ENCODE data around the gene KRTAP10-1.

KRTAP10-1 gene

DNA sequence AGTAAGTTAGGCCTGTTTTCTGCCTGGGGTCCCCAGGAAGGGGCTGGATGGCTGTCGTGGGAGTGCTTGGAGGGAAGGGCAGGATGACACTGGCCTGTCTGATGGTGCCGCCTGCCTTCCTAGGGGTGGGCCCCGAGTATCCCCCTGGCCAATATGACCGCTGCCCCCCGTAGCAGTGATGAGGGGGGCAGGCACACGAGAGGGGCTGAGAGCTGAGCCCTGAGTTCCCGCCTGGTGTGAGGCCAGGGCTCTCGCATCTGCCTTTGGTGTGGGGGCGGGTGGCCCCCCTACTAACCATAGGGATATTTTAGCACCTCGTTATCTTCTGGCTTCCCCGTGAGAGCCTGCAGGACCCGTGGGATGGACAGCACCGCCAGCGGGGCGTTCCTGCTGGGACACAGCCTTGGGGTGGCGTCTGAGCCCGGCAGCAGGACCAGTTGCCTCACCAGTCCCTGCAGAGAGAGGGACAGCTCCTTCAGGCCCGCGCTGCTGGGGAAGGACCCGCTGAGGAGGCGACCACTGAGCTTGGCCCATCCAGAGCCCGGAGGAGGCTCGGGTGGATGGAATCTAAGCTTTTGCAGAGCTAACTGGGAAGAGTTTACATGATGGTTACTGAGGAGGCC lies 10.4 kb downstream of the KRTAP10-1 start:
- in situ Hi-C loops (cut with MboI; ENCODE audit: low sequenced_read_pairs), result no loop called here

DNA sequence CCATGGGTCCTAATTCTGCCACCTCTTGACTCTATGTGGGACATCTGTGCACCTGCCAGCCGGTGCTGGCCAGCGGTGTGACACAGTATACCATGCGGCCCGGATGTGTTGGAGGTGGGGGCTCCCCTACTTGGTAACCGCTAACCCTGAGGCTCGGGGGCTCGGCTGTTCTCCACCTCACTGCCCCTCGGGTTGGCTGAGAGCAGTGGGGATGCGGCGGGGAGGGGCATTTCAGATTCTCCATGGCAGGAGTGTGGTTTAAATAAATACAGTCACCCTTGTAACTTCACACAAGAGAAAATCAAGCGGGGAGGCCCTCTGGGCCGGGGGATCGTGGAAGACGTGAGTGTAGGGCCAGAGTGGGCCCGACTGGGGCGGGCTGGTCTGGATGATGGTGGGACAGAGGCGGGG lies 11.0 kb downstream of the KRTAP10-1 start:
- in situ Hi-C loops (cut with MboI; ENCODE audit: low sequenced_read_pairs), result no loop called here

DNA sequence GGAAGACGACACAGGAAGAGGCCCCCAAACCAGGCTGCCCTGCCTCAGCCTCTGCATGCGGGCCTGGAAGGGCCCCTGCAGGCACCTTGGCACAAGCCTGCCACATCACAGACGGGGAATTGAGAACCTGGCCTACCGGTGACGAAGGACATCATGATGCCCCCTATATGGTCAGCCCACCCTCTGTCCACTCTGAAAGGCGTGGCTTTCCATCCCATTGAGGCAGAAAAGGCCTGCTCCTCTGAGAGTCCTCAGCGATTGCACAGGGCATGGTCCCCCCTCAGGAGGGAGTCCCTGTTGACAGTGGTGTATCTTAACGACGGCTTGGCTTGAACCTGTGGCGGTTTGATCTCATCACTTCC lies 11.4 kb downstream of the KRTAP10-1 start:
- in situ Hi-C loops (cut with MboI; ENCODE audit: low sequenced_read_pairs), result no loop called here

DNA sequence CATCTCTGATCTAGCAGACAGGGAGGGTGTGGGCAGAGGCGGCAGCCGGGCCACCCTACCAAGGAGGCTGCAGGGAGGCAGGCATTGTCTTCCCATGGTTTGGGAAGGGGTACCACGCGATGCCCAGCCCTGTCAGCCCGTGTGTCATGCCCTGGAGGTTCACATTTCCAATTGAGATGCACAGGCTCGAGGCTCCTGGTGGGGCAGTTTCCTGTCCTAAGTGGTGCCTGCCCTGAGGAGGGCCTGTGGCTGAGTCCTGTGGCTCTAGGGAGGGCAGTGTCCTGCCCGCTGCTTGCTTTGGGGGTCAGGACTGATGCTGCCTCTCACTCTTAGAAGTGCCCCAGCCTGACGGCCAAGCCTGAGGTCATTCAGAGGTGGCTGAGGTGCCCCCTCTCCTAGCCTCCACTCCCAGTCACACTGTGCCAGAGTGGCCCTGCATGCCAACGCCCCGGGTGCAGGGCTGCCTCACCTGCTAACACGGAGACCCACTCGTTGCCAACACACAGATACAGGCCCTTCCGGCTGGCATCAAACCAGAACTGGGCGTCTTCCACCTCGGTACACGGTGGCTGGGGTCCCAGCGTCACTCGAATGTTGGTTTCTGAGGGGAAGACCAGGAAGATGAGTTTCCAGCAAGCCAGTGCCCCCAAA lies 11.9 kb downstream of the KRTAP10-1 start:
- in situ Hi-C loops (cut with MboI; ENCODE audit: low sequenced_read_pairs), result no loop called here

DNA sequence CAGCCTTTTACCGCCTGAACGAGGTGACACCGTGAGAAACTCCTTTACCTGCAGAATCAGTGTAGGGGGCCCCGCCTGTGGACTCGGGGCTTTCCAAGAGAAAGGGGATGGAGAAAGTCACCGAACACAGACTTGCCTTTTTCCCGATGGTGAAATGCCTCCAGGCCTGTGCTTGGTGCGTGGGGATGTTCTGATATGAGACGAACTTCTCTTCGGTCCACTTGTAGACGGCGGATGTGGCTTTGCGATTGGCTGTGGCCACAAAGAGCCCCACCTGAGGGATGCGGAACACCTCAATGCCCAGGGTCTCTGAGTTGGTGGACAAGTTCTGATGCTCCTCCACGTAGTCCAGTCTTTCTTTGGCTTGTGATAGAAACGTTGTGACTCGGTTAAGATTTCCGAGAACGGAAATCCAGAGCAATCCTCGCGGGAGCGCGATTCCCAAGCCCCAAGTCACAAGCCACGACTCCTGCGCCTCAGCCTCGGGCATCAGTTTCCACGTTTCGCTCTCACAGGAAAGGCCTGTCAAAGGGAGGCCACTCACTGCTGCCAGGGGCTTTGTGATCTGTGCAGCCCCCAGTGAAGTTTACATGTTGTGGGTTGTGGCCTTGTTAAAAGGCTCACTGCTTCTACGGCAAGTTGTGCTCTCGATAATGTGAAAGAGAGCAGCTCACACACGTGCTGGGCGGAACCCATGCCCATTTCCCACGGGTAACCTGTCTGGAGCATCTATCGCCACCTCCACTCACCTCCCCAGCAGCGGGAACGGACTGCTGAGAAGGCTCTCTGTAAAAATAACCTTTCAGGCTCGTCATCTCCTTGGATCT lies 12.6 kb downstream of the KRTAP10-1 start:
- in situ Hi-C loops (cut with MboI; ENCODE audit: low sequenced_read_pairs), result no loop called here

DNA sequence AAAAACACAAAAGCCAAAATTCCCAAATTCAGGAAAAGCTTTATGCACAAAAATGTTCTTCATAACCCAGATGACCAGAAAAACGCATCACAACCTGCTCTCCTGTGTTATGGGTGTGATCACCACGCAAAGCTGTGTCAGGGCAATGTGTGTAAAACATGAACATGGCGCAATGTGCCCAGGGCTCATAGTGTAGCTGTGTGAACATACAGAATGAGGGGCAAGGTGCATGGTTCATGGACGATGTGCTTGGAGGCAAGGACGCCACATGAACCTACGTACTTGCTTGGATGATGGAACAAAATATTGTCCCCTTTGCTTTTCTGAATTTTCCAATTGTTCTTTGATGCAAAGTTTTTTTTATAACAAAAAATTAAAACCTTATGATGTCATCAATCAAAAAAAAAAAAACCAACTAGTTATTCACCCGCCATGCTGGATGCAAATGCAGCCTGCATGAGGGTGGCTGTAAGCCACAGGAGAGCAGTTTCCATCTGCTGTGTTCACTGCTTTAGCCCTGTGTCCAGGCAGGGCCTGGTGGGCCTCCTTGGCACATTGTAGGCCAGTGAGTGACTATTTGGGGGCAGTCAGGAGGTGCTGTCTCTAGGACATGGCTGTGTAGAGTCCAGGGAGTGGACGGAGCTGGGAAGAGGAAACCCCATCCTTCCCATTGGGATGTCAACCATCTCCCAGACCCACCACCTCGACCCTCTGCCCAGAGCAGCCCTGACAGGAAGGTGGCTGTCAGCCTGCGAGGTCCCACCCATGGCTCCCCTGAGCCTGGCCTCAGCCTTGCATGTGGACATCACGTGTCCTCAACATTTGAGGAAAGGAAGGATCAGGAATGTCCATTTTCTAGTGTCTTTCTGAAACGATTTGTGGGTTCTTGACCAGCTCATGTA lies 13.6 kb downstream of the KRTAP10-1 start:
- in situ Hi-C loops (cut with MboI; ENCODE audit: low sequenced_read_pairs), result no loop called here

DNA sequence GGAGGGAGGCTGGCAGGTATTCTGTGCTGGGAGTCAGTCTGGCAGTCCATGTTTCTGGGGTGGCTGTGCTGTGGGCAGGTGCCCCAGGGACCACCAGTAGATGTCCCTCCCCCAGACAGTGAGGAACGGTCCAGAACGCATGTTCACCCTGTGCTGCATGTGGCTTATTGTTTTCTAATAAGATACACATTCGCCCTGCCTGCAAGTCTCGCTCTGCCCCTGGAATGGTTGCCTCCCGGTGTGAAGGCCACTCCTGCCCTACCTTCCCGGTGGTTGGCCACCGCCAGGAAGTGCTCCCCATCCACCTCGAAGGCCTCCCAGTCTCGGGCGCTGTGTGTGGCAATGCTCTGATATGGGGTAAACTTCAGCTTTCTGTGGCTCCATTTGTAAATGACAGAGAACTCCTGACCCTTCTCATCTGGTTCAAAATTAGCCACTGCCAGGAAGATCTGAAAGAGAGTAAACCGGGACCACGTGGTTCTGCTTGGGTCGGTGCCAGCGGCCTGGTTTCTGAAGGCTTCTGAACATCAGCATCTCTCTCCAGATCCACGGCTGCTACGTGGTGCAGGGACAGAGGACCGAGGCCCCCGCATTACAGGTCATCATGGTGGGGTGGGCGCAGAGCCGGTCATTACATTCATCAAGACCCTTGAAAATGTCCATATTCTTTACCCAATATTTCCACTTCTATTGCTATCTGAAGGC lies 14.5 kb downstream of the KRTAP10-1 start:
- in situ Hi-C loops (cut with MboI; ENCODE audit: low sequenced_read_pairs), result no loop called here

DNA sequence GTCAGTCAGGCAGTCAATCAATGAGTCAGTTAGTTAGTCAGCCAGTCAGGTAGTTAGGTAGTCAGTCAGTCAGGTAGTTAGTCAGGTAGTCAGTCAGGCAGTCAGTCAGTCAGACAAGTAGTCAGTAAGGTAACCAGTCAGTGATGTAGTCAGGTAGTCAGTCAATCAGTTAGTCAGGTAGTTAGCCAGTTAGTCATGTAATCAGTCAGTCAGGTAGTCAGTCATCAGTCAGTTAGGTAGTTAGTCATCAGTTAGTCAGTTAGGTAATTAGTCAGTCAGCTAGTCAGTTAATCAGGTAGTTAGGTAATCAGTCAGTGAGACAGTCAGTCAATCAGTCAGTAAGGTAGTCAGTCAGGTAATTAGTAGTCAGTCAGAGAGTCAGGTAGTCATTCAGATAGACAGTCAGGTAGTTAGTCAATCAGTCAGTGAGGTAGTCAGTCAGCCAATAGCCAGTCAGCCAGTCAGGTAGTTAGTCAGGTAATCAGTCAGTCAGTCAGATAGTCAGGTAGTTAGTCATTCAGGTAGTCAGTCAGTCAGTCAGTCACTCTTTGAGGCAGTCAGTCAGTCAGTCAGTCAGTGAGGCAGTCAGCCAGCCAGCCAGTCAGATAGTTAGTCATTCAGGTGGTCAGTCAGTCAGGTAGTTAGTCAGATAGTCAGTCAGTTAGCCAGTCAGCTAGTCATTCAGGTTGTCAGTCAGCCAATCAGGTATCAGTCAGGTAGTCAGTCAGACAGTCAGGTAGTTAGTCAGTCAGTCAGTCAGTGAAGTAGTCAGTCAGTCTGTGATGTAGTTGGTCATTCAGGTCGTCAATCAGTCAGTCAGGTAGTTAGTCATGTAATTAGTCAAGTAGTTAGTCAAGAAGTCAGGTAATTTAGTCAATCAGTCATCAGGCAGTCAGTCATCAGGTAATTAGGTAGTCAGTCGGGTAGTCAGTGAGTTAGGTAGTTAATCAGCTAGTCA lies 15.3 kb downstream of the KRTAP10-1 start:
- in situ Hi-C loops (cut with MboI; ENCODE audit: low sequenced_read_pairs), result no loop called here

DNA sequence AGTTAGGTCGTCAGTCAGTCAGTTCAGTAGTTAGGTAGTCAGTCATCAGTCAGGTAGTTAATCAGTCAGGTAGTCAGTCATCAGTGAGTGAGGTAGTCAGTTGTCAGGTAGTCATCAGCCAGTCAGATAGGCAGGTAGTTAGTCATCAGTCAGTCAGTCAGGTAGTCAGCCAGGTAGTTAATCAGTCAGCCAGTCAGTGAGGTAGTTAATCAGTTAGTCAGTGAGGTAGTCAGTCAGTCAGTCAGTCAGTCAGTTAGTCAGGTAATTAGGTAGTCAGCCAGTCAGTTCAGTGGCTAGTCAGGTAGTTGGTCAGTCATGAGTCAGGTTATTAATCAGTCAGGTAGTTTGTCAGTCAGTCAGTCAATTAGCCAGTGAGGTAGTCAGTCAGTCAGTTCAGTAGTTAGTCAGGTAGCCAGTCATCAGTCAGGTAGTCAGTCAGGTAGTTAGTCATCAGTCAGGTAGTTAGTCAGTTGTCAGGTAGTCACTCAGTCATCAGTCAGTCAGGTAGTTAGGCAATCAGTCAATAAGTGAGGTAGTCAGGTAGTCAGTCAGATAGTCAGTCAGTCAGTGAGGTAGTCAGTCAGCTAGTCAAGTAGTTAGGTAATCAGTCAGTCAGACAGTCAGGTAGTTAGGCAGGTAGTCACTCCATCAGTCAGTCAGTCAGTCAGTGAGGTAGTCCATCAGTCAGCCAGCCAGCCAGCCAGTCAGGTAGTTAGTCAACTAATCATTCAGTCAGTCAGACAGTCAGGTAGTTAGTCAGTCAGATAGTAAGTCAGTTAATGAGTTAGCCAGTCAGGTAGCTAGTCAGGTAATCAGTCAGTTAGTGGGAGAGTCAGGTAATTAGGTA lies 16.2 kb downstream of the KRTAP10-1 start:
- in situ Hi-C loops (cut with MboI; ENCODE audit: low sequenced_read_pairs), result no loop called here

DNA sequence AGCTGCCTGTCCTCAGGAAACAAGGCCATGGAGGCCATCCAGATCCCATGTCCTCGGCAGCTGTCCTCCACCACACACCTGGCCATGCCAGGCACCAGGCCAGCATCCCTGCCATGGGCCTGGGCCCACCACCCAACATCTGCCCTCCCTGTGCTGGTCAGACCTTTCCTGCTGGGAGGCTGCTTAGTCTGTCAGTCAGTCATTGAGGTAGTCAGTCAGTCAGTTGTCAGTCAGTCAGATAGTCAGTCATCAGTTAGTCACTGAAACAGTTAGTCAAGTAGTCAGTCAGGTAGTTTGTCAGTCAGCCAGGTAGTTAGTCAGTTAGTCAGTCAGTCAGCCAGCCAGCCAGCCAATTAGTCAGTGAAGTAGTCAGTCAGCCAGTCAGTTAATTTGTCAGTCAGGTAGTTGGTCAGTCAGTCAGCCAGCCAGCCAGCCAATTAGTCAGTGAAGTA lies 17.2 kb downstream of the KRTAP10-1 start:
- in situ Hi-C loops (cut with MboI; ENCODE audit: low sequenced_read_pairs), result no loop called here

DNA sequence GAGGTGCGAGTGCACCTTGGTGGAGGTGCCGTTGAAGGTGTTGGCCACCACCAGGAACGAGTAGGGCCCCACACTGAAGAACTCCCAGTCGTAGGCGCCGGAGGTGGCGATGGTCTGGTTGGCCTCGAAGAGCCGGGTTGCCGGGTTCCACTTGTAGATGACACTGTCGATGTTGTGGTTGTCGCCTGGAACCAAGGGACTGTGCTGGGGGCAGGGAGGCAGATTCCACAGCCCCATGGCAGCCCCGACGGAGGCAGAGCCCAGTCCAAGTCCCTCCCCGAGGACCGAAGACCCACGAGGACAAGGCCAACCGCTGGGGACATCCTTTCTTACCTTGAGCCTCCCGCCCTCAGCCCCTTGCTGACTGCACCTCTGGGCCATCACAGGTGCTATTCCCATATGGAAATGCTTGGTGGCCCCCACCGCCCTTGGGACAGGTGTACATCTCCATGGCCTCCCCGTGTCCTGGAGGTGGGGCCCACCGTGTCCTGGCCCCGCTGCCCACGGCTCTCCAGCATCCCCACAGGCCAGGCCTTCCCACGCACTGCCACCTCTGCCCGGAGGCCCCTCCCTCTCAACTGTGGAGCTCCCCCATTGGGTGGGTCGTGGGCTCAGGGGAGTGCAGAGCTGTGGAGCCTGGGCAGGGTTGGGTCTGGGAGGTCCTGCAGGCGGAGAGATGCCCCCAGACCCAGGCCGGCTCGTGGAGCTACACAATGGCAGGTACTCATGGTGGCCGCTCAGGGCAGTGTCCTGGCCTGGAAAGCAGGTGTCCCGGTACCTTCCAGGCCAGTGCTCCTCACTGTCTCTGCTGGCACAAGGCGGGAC lies 17.9 kb downstream of the KRTAP10-1 start:
- in situ Hi-C loops (cut with MboI; ENCODE audit: low sequenced_read_pairs), result no loop called here

DNA sequence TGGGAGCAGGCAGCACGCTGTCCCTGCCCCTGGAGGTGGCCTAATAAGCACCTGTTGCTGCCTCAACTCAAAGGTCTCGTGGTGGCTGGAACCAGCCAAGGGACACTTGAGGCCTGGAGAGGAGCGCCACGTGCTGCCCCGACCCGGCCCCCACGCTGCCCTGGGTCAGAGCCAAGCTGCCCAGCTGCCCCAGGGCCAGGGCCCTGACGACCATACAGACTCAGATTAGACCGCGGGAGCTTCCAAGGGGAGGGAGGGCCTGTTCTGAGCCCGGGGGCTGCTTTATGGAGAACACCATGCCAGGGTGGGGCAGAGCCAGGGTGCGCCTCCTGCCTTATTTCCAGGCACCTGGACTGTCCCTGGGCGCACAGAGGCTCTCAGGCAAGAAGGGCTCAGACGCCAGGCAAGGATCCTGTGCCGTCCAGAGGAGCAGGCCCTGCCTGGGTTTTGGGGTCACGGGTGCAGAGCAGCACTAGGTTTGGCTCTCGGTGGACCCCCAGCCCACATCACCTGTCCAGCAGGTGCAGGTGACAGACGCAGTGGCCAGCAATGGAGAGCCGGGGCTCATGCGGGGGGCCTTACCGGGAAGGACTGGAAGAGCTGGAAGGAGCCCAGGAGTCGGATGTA lies 18.6 kb downstream of the KRTAP10-1 start:
- in situ Hi-C loops (cut with MboI; ENCODE audit: low sequenced_read_pairs), result no loop called here

DNA sequence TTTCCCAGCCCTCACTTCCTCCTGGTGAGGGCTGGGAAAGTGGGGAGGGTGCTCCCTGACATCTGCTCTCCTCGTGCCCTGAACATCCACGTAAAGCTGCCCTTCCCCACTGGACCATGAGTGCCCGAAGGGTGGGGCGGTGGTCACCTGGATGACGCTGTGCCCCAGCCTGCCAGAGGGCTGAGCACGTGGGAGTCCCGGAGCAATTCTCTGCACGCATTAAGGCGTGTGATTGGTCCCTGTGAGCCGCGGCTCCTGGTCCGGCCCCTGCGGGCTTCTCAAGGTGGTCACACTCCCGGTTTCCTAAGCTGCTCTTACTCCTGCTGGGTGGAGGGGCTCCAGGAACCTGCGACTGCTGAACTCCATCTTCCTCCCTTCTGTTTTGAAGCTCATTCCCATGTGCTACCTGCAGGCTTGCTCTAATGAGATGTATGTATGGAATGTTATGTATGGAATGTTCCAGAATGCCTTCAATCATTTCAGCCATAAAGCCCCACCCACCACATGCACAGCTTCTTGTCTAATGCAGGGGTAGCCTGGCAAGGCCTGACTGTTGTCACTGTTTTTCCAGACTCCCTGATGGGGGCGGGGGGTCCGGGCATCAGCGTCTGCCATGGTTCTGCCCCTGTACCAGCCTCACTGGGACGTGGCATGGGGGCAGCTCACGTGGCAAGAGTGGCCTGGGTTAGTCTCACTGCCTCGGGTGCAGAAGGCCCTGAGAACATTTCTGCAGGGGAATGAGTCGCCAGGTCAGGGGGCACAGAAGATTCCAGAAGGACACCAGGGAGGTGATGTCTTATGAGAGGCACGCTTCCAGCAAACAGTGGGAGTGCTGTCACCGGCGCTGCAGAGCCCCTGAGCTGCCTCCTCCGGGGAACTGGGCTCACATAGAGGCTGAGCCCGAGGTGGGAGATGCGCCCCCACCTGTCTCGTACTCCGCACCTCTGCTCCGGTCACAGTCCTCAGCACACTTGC lies 19.4 kb downstream of the KRTAP10-1 start:
- in situ Hi-C loops (cut with MboI; ENCODE audit: low sequenced_read_pairs), result no loop called here

DNA sequence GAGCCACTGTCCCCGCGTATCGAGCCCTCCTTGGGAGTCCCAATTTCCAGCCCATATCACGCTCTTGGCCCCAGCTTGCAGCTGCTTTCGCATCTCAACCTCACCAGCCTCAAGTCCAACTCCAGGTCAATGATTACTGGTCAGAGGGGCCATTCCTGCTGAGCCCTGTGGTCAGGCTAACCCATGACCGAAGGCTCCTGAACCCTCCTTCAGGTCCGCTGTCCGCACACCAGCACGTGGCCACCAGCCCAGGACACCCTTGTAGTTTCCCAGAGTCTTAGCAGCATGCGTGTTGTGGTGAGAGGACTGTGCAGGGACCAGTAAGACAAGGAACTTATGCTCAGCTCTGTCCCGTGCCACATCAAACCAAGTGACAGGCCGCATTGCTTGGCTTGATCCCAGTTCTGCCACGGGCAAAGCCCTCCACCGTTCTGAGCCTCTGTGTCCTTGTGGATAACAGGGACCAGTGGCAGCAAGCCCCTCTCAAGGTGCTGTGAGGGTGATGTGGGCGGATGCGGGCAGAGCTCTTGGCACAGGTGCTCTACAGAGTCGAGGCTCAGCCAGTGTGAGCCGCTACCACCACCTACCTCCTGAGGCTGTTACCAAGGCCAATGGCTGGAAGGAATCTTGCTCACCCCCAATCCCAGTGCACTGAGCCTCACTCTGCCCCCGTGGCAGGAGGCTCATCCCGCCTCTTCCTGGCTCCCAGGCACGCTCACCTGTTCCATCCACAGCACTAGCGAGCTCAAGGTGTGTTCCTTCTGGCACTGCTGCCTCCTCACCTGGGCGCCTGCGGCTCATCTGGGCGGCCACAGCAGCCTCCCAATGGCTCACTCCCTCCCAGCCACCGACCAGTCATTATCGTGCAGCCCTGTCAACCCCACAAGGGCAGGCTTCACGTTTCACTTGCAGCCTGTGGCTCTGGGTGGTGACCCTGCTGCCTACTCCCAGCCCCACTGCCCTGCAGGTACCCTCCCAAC lies 20.4 kb downstream of the KRTAP10-1 start:
- in situ Hi-C loops (cut with MboI; ENCODE audit: low sequenced_read_pairs), result no loop called here

DNA sequence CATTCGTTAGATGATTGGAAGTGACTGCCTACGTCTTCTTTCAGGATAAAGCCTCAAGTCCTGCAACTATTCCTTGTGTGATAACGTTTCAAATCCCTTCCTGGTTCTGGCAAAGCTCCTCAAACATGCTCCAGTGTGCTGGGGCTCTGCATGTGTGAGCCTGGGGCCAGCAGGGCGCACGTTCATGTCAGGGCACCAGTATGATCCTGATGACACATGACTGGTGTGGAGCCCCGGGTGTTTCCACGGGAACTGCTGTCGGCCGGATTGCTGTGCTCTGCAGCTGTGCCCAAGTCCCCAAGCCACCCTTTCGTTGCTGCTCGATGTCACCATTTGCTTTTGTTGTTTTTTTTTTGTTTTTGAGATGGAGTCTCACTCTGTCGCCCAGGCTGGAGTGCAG lies 21.3 kb downstream of the KRTAP10-1 start:
- in situ Hi-C loops (cut with MboI; ENCODE audit: low sequenced_read_pairs), result no loop called here
